Esophagus muscularis mucosa (tissue), 3 donors: Measurements from ENCODE around the gene TLL2.

Source experiments
- CTCF ChIP-seq, 3 experiments: fragments of 200-600 bp in 2 of 3; fragments of 450-650 bp in 1 of 3; sonication (generic) in 2 of 3; IDR thresholded peaks; one replicate each; pipeline ENCODE4 v1.5.1; 2017 to 2019; ENCODE audit warnings: antibody characterized with exemption in 3 of 3, mild to moderate bottlenecking in 2 of 3, moderate library complexity in 1 of 3
- POLR2A ChIP-seq: fragments of 450-650 bp; IDR thresholded peaks from one replicate; pipeline ENCODE4 v1.6.1; 2017; ENCODE audit warnings: antibody characterized with exemption, moderate library complexity, mild to moderate bottlenecking, low read depth
- POLR2AphosphoS5 ChIP-seq, 2 donors: sonication (generic); formaldehyde crosslinking; IDR thresholded peaks; one replicate each; pipeline ENCODE4 v1.6.1; 2017; ENCODE audit warnings: antibody characterized with exemption in 2 of 2

- TF ChIP-seq CTCF (IDR thresholded peaks at IDR 0.05) = no peak
- no peak for TF ChIP-seq POLR2AphosphoS5 (IDR thresholded peaks at IDR 0.05)
- no peak for TF ChIP-seq POLR2A
Measured at GRCh38 chr10:96419351-96419750, 94.4 kb downstream of the TLL2 start.
